ENCODE results near the gene POLR2E. TPM values are rescaled to one million over a fixed set of nuclear protein-coding genes. Genes with fewer than 3 reads are reported as not detected.

Gene POLR2E
- total and polyA plus RNA-seq, 10 of the 15 experiments (the other 5 are each of a cell fraction or from before 2014, with no cell fraction given) = 4.0 to 487 (median 200) TPM

- H3K27me3 ChIP-seq (replicated peaks in 1 of 2; ENCODE audit: control insufficient read depth in 2 of 2, insufficient read depth in 2 of 2, low read length in 1 of 2) = no peaks in the 10 kb centered on the region
- intact Hi-C loops (cut with micrococcal nuclease; ENCODE audit: unreplicated experiment) = loop anchor here (2.0 kb wide), 1 partner anchor 23 kb away; no protein-coding TSS in a partner anchor
- RAD21 ChIA-PET (ENCODE audit: unreplicated experiment) = interaction anchor here (0.8 to 4.5 kb wide), 6 partner anchors 12 to 92 kb away, joined by 3 to 39 read pairs (median 4); partner anchors contain the start of genes ARHGAP45 and CNN2
- in situ Hi-C loops (cut with MboI) = no loop called here
- DNase-seq (ENCODE audit: low read depth, low spot score) = peak; percentile 93
- peak; percentile 90 for ATAC-seq
- H3K4me2 ChIP-seq (ENCODE audit: control insufficient read depth, insufficient read depth) = peak within 1 kb of the TSS; percentile 73
- peak within 1 kb of the TSS; percentile 71 for H2AFZ ChIP-seq (ENCODE audit: control insufficient read depth, low read depth, low read length)
- peaks cover 3% of the 10 kb centered on the region; the same call in 1 of the 2 replicates for H3K79me2 ChIP-seq (ENCODE audit: control insufficient read depth, insufficient read depth, low read length)
- H3K36me3 ChIP-seq (ENCODE audit: control insufficient read depth in 2 of 2, insufficient read depth in 2 of 2, low read length in 1 of 2) = peaks cover 7 to 8% of the 10 kb centered on the region in 2 experiments; a peak in 3 of 4 replicates
- no peaks in the 10 kb centered on the region for H4K20me1 ChIP-seq (ENCODE audit: control insufficient read depth, insufficient read depth)
- peak; percentile 98 for FAIRE-seq
- CTCF ChIA-PET = interaction anchor here (0.9 to 2.3 kb wide), 5 partner anchors 18 to 229 kb away, joined by 3 to 10 read pairs (median 3); partner anchors contain the start of gene CIRBP
- peak within 1 kb of the TSS; percentile 79 for H3K4me3 ChIP-seq
- H3K4me1 ChIP-seq (ENCODE audit: control insufficient read depth, insufficient read depth, low read length) = peaks cover 38% of the 10 kb centered on the region
- WGBS (ENCODE audit: insufficient coverage, insufficient replicate concordance, low lambda C conversion rate, missing lambda C conversion rate) = under 1% methylated on average over 51 of the region's 56 CpGs
- POLR2A ChIA-PET = interaction anchor here (0.6 to 6.3 kb wide), 9 partner anchors 9 to 147 kb away, joined by 3 to 83 read pairs (median 6); partner anchors contain the start of genes ARHGAP45, CNN2 and RNU6-2
- H3K9ac ChIP-seq (ENCODE audit: control insufficient read depth, insufficient read depth, low read length) = peak within 1 kb of the TSS; percentile 81
- BruUV-seq (replicated peaks) = no TSS peak
- no peaks in the 10 kb centered on the region; the same call in 2 of the 3 replicates for H3K9me3 ChIP-seq (replicated peaks; ENCODE audit: control insufficient read depth, insufficient read depth, low read length)
- peak within 1 kb of the TSS; percentile 78 for H3K27ac ChIP-seq (ENCODE audit: control insufficient read depth, insufficient read depth)
- SMC1A ChIA-PET (ENCODE audit: uncharacterized antibody, unreplicated experiment) = interaction anchor here (1.3 to 5.9 kb wide), 5 partner anchors 12 to 63 kb away, joined by 3 to 22 read pairs (median 4); partner anchors contain the start of gene CNN2
- TF ChIP-seq JUND (IDR thresholded peaks at IDR 0.05; ENCODE audit: low read depth, low read length) (no peak), SREBF1 (IDR thresholded peaks at IDR 0.05; ENCODE audit: low read length) (no peak), ZBTB4 (CRISPR knock-in tag; IDR thresholded peaks at IDR 0.05) (no peak), TBL1XR1 (IDR thresholded peaks at IDR 0.05; ENCODE audit: low read depth, low read length) (no peak), REST (IDR thresholded peaks at IDR 0.05; ENCODE audit: low read depth, low read length) (no peak), MAX (IDR thresholded peaks at IDR 0.05; ENCODE audit: low read depth, low read length) (no peak; the same call in 1 of the 2 replicates), NFXL1 (IDR thresholded peaks at IDR 0.05; ENCODE audit: borderline replicate concordance) (no peak), WRNIP1 (IDR thresholded peaks at IDR 0.05; ENCODE audit: borderline replicate concordance, low read depth, low read length) (no peak), SP1 (IDR thresholded peaks at IDR 0.05; ENCODE audit: low read depth, low read length) (peak; percentile 99), RBBP5 (conservative IDR thresholded peaks at IDR 0.05) (no peak), NBN (IDR thresholded peaks at IDR 0.05) (0 out of 2 replicates have a peak, but pooled peaks have one; percentile 18), CTCF (IDR thresholded peaks at IDR 0.05 in 2 of 3, conservative IDR thresholded peaks at IDR 0.05 in 1 of 3; ENCODE audit: control insufficient read depth in 2 of 3, extremely low read depth in 1 of 3, insufficient read depth in 1 of 3, low read depth in 3 of 3, low read length in 3 of 3) (peak in 1 of 3 experiments; percentile 4; a peak in 1 of 6 replicates), MTA2 (IDR thresholded peaks at IDR 0.05; ENCODE audit: low read depth) (no peak)
These were observed 55.3 kb downstream of the POLR2E start, which contains the start of gene ABCA7 for GRCh38 chr19:1039646-1040475. Gene ABCA7 (plus strand): TSS chr19:1040107. CDS start chr19:1041362, 1,255 bp downstream.

Measured in GM12878 (cell line).